ENCODE data around the gene COQ10A. TPM values are rescaled to one million over a fixed set of nuclear protein-coding genes. Genes with fewer than 3 reads are reported as not detected.

The COQ10A gene
- total RNA-seq: 10.7 TPM

DNA sequence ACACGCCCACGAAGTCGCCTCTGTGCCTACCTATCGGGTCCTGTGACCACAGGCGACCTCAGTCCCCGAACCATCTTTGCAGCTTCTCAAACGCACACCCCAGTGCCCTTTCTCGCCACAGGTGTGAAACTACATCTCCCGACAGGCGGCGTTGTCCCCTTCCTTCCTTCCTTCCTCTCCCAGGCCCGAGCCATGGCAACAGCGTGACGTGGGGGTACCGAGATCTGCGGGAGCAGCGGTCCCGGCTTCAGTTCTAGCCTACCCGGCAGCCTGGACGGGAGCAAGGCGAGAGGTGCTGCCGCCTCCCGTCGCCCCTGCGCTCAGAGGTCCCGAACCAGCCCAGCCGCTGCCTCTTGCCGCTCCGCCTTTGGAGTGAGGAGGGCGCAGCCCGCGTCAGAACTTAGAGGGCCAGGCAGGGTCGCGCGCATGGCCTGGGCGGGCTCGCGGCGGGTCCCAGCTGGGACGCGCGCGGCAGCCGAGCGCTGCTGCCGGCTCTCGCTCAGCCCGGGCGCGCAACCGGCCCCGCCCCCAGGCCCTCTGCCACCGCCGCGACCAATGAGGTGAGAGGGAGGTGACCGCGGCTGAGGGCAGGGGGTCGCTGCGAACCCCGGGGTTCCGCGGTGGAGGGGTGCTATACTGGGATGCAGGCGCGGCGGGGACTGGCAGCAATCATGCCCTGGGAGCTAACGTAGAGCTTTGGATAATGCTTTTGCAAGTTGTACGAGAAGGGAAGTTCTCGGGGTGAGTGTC is at the start of gene COQ10A:
Gene COQ10A, plus strand, starts transcription at position 250 of the 750 bp plus-strand sequence. Its CDS starts 177 bp downstream, at position 427.
- peak; percentile 91 for DNase-seq (ENCODE audit: low spot score)

DNA sequence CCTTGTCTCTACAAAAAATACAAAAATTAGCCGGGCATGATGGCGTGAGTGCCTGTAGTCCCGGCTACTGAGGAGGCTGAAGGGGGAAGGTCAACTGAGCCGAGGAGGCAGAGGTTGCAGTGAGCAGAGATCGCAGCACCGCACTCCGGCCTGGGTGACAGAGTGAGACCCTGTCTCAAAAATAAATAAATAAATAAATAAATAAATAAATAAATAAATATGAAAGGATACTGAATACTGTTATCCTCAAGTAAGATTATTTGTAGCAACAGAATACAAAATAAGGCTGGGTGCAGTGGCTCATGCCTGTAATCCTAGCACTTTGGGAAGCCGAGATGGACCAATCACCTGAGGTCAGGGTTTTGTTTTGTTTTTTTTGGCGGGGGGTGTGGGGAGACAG is 46.9 kb upstream of the COQ10A start:
- DNase-seq (ENCODE audit: low spot score): no peak

DNA sequence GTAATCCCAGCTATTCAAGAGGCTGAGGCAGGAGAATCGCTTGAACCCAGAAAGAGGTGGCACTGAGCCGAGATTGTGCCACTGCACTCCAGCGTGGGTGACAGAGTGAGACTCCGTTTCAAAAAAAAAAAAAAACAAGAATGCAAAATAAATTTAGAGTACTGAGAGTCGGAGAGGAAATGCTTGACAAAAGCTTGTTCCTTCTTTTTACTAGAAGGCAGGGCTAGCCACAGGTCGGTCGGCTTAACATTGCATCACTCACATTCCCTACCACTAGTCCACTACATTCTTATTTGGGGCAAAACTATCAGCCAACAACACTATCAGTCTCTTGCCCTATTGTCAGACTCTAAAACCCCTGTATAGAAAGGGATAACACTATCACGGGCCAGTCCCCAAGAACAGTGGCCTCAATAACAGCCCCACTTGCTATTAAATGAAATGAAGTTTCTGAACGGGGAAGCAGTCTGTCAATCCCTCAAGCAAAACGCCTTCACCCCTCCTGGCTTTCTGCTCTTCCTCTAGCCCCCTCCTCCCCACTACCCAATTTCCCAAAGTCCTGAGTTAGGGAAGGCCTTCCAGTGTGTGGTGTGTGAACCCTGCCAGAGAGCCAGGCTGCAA is 46.0 kb upstream of the COQ10A start:
- DNase-seq (ENCODE audit: low spot score): no peak

DNA sequence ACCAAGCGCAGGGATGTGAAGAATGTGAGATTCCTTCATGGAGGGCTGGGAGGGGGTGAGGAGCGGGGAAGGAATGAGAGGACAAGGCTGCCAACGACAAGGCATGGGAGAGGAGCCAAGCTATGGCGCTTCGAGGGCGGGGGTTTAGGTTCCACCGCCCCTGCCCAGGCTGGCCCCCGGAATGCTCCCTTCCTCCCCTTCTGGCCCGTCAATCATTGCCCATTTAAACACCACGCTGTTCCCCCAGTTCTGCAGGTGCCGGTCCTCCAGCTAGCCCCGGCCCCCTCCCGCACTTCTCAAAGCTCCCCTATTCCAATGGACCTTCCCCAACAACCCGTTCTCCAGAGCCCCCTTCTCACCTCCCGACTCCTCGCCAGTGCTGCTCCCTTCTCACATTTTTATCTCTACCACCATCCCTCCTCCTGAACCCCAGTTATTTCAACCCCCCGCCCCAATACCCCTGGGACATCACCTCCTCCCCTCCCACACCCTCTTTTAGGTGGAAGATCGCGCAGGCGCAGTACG is 45.4 kb upstream of the COQ10A start:
- peak; percentile 64 for DNase-seq (ENCODE audit: low spot score)

DNA sequence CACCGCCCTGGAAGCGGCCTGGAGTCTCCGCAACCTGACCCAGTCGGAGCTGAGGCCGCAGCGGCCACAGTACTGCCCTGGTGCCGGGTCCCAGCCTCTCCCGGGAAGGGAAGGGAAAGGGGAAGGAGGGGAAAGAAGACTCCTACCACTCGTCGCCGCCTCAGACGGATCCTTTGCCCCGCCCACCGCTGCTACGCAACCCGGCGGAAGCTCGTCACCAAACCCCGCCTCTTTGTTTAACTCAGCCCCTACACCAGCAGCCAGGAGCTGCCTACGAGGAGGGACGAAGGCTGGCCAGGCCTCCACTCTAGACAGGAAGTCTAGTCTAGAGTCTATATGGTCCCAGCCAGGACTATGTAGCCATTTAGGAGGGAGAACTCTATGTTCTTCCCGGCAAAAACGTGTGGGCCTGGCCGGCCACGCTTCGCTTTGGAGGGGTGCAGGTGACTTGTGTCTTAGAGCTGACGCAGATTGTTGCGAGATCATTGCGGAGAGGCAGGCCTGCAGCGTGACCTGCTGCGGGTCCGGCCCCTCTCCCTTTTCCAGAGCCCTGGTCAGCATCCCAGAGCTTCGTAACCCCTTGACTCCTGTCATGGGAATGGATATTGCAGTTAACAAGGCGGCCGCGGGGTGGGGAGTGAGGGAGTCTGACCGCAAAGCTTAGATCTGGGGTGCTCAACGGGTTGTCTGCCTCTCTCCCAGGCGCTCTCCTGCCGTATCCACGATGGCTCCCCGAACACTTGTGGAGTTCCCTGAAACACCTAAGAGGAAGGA is 44.8 kb upstream of the COQ10A start, which contains the start of gene RNF41:
Gene RNF41, minus strand, starts transcription at position 166 of the 774 bp plus-strand sequence. CDS start 7,875 bp downstream, outside the sequence.
- peak; percentile 98 for DNase-seq (ENCODE audit: low spot score)

DNA sequence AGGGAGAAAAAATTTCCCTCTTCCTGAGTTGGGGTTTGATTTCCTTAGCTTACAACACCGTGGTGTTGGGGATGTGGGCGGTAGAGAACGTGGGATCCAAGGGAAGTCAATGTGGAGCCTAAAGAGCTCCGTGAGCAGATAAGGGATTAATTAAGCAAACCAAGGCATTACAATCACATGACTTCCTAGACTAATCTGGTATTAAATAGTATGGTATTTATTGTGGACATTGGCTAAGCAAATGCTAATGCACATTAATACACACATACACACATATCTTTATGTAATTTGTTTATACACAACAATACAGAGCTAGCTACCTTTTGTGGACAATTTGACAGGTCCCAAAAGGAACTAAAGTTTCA is 44.2 kb upstream of the COQ10A start:
- no peak for DNase-seq (ENCODE audit: low spot score)

DNA sequence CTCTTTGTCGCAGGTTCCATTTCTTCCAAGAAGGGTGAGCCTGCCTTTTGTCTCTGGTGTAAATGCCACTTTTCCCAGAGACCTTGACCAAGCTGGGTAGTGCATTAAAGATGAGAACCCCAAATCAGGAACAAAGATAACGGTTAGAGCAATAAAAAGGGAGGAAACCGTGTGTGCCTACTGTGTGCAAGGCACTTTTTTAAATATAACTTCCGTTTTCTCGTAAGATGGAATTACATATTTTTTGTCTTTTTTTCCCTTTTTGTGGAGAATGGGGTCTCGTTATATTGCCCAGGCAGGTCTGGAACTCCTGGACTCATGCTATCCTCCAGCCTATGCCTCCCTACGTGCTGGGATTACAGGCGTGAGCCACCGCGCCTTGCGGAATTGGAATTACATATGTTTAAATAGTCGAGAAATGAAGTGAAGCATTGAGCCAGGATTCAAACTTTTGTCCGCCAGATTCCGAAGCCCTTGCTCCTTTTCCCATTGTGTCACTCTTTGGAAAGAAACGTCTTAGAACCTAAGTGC is 43.1 kb upstream of the COQ10A start:
- no peak for DNase-seq (ENCODE audit: low spot score)

DNA sequence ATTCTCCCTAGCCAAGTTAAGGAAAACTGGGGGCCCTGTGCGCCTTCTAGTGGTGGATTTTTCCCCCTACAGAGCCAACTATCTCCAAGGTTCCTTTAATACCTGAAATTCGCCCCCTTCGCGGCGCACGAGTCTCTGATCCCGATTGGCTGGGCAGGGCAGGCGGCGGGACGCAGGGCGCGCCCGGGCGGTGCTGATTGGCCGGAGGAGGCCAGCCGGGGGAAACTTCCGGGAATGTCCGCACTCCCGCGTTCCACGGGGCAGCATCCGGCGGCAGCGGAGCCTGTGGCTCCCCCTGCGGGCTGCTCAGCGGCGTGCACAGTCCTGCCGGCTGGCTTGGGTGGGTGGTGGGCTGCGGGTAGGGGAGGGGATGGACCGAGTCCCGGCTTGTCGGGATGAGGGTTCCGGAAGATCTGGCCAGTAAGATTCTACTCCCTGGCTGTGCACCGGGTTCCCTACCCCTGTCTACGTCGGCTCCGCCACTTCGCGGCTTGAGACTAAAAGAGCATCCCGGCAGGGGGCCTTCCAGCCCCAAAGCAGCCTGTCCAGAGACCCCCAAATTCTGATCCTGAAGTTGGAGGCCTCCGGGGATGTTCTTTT is 42.5 kb upstream of the COQ10A start, which contains the start of gene NABP2:
Gene NABP2, plus strand, starts transcription at position 241 of the 600 bp plus-strand sequence. CDS start 515 bp downstream, outside the sequence.
- DNase-seq (ENCODE audit: low spot score): peak; percentile 98

DNA sequence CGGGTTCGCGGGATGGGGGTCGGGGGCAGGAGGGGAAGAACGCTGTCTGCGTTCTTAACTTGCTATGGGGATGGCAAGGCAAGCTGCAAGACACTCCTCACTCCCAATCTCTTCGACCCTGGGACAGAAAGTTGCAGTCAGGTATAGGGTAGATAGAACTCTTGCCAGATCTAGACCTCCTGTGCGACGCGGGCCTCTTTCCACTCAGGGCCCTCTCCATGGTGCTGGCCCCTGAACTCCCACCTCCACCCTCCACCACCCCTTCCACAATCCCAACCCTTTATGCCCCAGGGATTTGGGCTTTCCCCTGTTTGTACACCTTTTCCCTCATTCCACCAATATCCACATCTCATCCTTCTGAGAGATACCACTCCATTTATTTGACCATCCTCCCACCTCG is 41.8 kb upstream of the COQ10A start:
- DNase-seq (ENCODE audit: low spot score): no peak

DNA sequence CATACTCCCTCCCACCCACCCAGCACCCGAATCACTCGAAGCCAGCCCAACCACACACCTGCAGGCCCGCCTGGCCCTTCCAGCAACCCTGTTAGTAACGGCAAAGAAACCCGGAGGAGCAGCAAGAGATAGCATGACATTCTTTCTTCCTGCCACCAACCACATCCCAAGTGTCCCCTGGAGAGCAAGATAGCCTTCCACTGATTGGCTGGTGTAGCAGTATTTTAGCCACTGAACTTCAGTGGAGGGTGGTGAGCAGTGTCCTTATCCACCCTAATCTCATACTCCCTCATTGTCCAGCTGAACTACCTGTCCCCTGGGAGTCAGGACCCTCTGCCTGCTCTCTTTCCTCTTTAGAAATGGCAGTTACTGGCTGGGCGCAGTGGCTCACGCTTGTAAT is 37.7 kb upstream of the COQ10A start:
- no peak for DNase-seq (ENCODE audit: low spot score)

DNA sequence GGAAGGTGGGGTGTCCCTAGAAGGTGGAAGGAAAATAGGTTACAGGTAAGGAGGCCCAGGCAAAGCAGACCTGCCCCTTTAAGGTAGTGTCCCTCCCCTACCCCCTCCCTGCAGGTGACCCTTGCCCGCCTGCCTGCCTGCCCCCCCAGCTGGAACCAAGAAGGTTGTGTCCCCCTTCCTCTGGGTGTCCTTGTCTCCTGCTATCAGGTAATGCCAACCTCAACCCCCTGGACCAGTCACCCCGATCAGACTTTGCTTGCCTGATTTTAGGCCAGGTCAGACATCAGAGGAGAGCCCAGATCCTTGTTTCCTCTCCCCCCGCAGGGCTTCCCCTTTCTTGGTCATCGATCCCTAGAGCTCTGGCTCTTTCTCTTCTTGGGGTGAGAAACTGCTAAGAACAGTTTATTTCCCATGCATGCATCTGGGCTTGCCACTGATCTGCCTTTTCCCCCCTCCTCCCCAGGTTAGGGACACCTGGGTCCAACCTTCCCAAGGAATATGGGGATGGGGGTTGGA is 36.8 kb upstream of the COQ10A start, which contains the start of gene SLC39A5:
Gene SLC39A5, plus strand, starts transcription at position 136 of the 516 bp plus-strand sequence. CDS start 1,224 bp downstream, outside the sequence.
- no peak for DNase-seq (ENCODE audit: low spot score)

DNA sequence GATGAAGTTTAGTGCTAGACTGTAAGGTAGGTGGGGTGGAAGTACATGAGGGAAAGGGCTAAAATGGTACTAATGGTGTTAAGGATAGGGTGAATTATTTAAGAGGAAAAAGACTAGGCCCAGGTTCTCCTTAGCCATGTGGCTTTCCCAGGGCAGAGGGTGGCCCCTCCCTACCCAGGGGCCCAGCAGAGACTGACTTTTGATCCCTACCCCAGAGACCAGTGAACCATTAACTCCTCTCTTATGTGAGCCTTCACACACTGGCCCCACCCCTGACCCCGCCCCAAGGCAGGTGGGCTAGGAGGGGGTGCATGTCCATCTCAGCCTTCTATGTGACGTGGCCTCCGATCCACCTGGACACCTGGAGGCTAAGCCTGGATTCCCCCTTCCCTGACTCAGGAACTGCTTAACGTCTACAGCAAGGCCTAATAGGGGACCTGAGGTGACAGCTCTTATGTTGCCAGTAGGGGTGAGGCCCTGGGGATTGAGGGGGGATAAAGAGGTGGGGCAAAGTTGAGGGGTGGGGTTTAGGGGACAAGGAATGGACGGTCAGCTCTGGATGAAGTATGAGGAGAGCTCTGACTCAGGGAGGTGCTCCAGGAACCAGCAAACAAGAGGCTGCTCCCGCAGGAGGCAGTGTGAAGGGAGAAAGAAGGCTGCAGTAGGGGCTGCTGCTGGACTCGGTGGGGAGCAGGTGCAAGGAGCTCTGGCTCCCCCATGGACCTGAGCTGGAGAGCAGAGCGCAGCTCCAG is 36.1 kb upstream of the COQ10A start:
- no peak for DNase-seq (ENCODE audit: low spot score)

DNA sequence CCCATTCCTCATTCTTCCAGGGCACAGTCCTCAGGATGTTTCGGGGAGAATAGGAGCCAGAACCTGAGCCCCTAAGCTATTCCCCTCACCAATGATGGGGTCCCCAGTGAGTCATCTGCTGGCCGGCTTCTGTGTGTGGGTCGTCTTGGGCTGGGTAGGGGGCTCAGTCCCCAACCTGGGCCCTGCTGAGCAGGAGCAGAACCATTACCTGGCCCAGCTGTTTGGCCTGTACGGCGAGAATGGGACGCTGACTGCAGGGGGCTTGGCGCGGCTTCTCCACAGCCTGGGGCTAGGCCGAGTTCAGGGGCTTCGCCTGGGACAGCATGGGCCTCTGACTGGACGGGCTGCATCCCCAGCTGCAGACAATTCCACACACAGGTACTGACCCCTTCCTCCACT is 35.6 kb upstream of the COQ10A start:
- DNase-seq (ENCODE audit: low spot score): no peak

DNA sequence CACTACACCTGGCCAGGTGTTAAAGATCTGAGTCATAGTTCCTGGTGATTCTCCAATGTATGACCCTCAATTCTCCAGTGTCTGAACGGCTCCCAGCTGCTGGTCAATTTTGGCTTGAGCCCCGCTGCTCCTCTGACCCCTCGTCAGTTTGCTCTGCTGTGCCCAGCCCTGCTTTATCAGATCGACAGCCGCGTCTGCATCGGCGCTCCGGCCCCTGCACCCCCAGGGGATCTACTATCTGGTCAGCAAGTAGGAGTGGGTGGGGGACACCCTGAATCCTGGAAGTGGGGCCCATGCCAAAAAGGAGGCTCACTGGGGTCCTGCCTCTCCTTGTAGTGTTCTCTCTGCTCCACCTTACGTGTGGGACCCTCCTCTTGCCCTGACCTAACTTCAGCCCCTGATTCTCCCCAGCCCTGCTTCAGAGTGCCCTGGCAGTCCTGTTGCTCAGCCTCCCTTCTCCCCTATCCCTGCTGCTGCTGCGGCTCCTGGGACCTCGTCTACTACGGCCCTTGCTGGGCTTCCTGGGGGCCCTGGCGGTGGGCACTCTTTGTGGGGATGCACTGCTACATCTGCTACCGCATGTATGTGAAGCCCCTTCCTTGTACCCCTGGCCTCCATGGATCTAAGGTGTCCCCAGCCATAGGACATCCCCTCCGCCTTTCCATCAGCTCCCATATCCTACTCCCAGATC is 31.9 kb upstream of the COQ10A start:
- no peak for DNase-seq (ENCODE audit: low spot score)

DNA sequence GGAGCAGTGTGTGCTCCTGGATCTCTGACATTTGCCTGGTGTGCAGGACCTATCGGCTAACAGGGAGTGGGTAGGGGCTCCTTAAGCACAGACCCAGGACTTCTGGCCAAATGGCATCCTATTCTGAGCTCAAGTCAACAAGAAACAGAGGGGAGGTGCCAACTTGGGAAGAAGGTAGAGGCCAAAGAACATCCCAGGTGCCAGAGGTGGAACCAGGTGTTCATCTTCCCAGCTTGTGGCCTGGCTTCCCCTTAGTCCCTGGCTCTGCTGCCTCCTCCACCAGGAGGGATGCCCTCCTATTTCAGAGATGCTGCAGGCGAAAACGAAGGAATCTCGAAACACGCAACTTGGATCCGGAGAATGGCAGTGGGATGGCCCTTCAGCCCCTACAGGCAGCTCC is 30.7 kb upstream of the COQ10A start:
- DNase-seq (ENCODE audit: low spot score): no peak

DNA sequence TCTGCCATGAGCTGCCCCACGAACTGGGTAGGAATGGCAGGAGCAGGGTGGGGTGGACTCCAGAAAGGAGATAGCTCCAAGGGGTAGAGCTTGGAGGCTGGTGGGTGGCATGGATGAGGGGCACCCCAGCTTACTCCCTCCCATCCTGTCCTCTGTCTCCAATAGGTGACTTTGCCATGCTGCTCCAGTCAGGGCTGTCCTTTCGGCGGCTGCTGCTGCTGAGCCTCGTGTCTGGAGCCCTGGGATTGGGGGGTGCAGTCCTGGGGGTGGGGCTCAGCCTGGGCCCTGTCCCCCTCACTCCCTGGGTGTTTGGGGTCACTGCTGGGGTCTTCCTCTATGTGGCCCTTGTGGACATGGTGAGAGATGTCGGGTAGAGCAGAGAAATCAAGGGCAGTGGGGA is 29.8 kb upstream of the COQ10A start:
- DNase-seq (ENCODE audit: low spot score): no peak

DNA sequence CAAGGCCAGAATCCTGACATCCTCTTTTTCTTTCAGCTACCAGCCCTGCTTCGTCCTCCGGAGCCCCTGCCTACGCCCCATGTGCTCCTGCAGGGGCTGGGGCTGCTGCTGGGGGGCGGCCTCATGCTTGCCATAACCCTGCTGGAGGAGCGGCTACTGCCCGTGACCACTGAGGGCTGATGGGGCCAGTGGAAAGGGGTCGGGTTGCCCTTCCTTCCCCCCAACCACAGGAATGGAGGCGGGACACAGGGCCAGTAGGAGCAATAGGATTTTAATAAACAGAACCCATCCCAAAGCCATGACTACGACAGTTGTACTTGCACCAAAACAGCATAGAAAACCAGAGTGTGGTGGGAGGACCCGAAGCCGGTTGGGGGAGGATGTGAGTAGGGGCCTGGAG is 29.2 kb upstream of the COQ10A start:
- no peak for DNase-seq (ENCODE audit: low spot score)

DNA sequence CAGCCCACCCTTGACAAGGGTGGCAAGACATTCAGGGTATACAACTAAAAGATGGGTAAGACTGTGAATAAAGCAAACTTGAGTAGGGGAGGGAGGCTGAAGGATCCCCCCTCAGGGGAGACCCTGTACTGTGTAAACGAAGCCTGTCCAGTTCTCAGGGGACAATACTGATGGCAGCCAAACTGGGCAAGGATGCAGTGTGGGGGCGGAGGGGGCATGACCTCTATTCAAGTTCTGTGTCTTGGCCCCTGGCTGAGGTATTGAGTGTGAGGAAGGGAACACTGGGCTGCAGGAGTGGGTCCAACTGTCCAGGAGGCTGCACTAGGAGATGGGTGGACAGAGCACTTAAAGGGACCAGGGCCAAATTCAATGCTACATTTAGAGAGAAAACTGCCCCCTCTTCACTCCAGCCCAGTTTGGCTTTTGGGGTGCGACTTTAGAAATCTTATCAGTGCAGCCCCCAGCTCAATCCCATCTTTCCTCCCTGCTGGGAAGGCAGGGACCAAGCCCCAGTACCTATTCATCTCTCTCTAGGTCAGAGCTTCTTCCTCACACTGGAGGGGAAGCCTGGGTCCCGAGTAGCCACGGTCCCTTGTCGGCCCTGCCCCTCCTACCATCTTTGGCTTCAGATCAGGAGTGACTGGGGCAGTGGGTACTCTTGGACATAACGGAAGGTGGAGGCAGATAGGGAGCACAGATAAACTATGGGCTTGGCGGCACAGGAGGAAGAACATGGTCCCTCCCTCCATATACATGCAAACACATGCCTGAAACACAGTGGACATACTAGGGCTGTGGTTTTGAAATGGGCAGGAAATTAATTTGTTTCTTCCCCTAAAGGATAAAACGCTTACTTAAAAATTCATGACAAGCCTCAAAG is 25.1 kb upstream of the COQ10A start:
- no peak for DNase-seq (ENCODE audit: low spot score)

DNA sequence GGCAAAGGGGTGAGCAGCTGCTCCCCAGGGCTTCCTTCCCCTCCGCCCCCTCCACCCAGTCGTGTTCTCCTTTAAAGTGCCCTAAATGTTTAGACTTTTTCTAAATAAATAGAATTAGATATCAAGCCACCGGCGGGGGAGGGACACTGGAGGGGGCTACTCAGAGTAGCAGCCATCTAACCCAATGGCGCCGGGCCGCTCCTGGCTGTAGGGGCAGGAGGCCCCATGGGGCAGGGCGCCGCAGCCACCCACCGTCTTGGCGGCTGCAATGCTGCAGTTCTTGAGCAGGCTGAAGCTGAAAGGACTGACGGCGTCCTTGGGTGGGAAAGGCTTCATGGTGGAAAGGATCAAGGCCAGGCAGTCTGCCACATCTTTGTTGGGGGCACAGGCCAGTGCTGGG is 23.8 kb upstream of the COQ10A start:
- no peak for DNase-seq (ENCODE audit: low spot score)

All from mucosa of gallbladder (tissue), 1 donor.